Esophagus muscularis mucosa (tissue), 4 donors: ENCODE data around the gene CCK. TPM values are rescaled to one million over a fixed set of nuclear protein-coding genes. Genes with fewer than 3 reads are reported as not detected.
A peak's percentile ranks its signal among the peaks of the same experiment; 100 is the strongest.

Experiments used
- DNase-seq: peaks from one replicate; pipeline ENCODE4 v3.0.0-alpha.2; 2017; ENCODE audit errors: extremely low spot score
- H3K27ac ChIP-seq, 4 donors: fragments of 200-600 bp; sonication (generic); replicated peaks in 1 of 4; 1 replicate in 3 of 4; 2 replicates in 1 of 4; pipeline ENCODE4 v1.5.1; 2016 to 2019; ENCODE audit warnings: mild to moderate bottlenecking in 1 of 4
- H3K27me3 ChIP-seq, 4 donors: fragments of 200-600 bp; sonication (generic); one replicate each; pipeline versions ENCODE4 v1.5.1 to v1.6.0; 2016 to 2019
- H3K36me3 ChIP-seq, 4 donors: fragments of 200-600 bp; sonication (generic); one replicate each; pipeline ENCODE4 v1.5.1; 2016 to 2019
- H3K4me1 ChIP-seq, 4 donors: fragments of 200-600 bp; sonication (generic); one replicate each; pipeline ENCODE4 v1.5.1; 2016 to 2019
- H3K4me3 ChIP-seq, 4 donors: fragments of 200-600 bp; sonication (generic); 1 replicate in 2 of 4; 2 replicates in 2 of 4; pipeline ENCODE4 v1.5.1; 2016 to 2019; ENCODE audit warnings: mild to moderate bottlenecking in 4 of 4, moderate library complexity in 1 of 4
- H3K9me3 ChIP-seq, 4 donors: fragments of 200-600 bp; sonication (generic); 1 replicate in 3 of 4; 2 replicates in 1 of 4; pipeline ENCODE4 v1.5.1; 2016 to 2019
- CTCF ChIP-seq, 3 experiments: fragments of 200-600 bp in 2 of 3; fragments of 450-650 bp in 1 of 3; sonication (generic) in 2 of 3; IDR thresholded peaks; one replicate each; pipeline ENCODE4 v1.5.1; 2017 to 2019; ENCODE audit warnings: antibody characterized with exemption in 3 of 3, mild to moderate bottlenecking in 2 of 3, moderate library complexity in 1 of 3
- EP300 ChIP-seq: sonication (generic); formaldehyde crosslinking; IDR thresholded peaks from one replicate; pipeline ENCODE4 v1.6.1; 2017; ENCODE audit warnings: antibody characterized with exemption
- POLR2A ChIP-seq: fragments of 450-650 bp; IDR thresholded peaks from one replicate; pipeline ENCODE4 v1.6.1; 2017; ENCODE audit warnings: antibody characterized with exemption, moderate library complexity, mild to moderate bottlenecking, low read depth
- POLR2AphosphoS5 ChIP-seq, 2 donors: sonication (generic); formaldehyde crosslinking; IDR thresholded peaks; one replicate each; pipeline ENCODE4 v1.6.1; 2017; ENCODE audit warnings: antibody characterized with exemption in 2 of 2
- WGBS: methylation state at CpG from one replicate; pipeline ENCODE4 v1.1.5; 2018; 5-methylcytosine and 5-hydroxymethylcytosine counted together
- intact Hi-C: fragments of 100-400 bp; cut with DNase I; formaldehyde crosslinking; loops from one replicate; pipeline ENCODE4 v1.15.1; 2023
- total RNA-seq, 4 donors: library from RNA; depleted of rRNA; stranded (reverse); fragments of >200 nt; gene quantifications; one replicate each; pipeline versions ENCODE4 v1.1.0 to v1.2.1, GENCODE V29; 2016

Gene CCK
- 10 to 100 TPM in 1 of 4 donors, 1 to 10 TPM in 3; 2.2 to 15.1 (median 4.6) TPM for total RNA-seq

DNA sequence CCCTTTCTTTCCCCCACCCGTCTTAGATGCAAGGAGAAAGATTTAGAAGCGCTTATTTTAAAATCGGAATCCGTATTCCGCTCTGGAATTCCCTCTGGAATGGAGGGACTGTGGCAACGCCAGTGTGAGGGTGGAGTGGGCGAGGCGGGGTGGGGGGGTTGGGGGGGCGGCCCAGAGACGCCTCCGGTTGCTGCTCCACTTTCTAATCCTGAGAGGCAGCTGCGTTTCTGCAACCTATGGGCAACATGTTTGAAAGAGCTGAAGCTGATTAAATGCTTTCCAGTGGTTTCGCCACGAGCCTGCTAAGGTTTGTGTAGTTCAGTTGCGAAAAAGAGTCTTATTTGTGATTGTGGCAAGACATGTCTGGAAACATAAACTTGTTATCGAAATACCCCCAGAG is at the start of gene CCK:
Gene CCK (minus strand): TSS at position 101 of the 400 bp plus-strand sequence. CDS start 2,555 bp downstream, outside the sequence.
- Histone ChIP-seq H3K36me3 (no peaks in the 10 kb centered on the region), H3K4me3 (peak within 1 kb of the TSS; percentile 15 to 31 (median 24)), H3K27me3 (peaks cover 4 to 90% (median 31%) of the 10 kb centered on the region in 4 donors), H3K27ac (no peak within 1 kb of the TSS), H3K4me1 (peaks cover 14 to 30% (median 27%) of the 10 kb centered on the region in 4 donors), H3K9me3 (peaks cover 0 to 3% (median 0%) of the 10 kb centered on the region in 4 donors)
- intact Hi-C loops, result no loop called here
- TF ChIP-seq POLR2AphosphoS5 (IDR thresholded peaks at IDR 0.05) (no peak), EP300 (no peak), CTCF (IDR thresholded peaks at IDR 0.05) (no peak), POLR2A (no peak)
- WGBS, result 43% methylated on average over 15 of the region's 16 CpGs
- no peak for DNase-seq

DNA sequence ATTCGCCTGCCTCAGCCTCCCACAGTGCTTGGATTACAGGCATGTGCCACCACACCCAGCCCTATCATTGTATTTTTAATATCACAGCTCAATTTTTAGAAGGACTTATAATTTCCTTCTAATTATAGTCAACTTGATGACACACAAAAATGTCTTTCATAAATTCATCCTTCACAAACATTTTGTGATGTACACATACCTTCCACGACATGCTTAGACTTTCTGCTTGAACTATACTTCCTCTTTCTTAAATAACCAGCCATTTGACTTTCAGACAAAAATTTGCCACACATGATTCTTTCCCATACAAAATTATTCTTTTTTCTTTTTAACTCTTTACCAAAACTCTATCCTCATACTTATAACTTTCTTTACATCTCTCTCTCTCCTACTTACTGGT is 48.4 kb upstream of the CCK start:
- no peak for TF ChIP-seq EP300
- no peak for TF ChIP-seq CTCF (IDR thresholded peaks at IDR 0.05)
- TF ChIP-seq POLR2A, result no peak
- TF ChIP-seq POLR2AphosphoS5 (IDR thresholded peaks at IDR 0.05), result no peak
- Histone ChIP-seq H3K36me3 (no peaks in the 10 kb centered on the region), H3K4me1 (no peaks in the 10 kb centered on the region), H3K9me3 (peaks cover 0 to 23% (median 13%) of the 10 kb centered on the region in 4 donors), H3K4me3 (no peak overlapping the region), H3K27me3 (no peaks in the 10 kb centered on the region), H3K27ac (no peak overlapping the region)
- WGBS, result 51% methylated on average over 2 of the region's 2 CpGs
- intact Hi-C loops, result no loop called here
- no peak for DNase-seq

GRCh38 chr3:42308651-42309050 is 42.7 kb upstream of the CCK start:
- peak; percentile 82 for DNase-seq
- 81% methylated on average over 1 of the region's 1 CpG for WGBS
- Histone ChIP-seq H3K4me3 (no peak overlapping the region), H3K4me1 (no peaks in the 10 kb centered on the region), H3K27ac (no peak overlapping the region), H3K27me3 (no peaks in the 10 kb centered on the region), H3K36me3 (no peaks in the 10 kb centered on the region), H3K9me3 (no peaks in the 10 kb centered on the region)
- no peak for TF ChIP-seq POLR2A
- TF ChIP-seq CTCF (IDR thresholded peaks at IDR 0.05), result no peak
- TF ChIP-seq POLR2AphosphoS5 (IDR thresholded peaks at IDR 0.05), result no peak
- TF ChIP-seq EP300, result no peak
- intact Hi-C loops, result no loop called here

- Histone ChIP-seq H3K36me3 (no peaks in the 10 kb centered on the region), H3K9me3 (no peaks in the 10 kb centered on the region), H3K4me1 (no peaks in the 10 kb centered on the region), H3K4me3 (no peak overlapping the region), H3K27me3 (no peaks in the 10 kb centered on the region), H3K27ac (no peak overlapping the region)
- no peak for TF ChIP-seq POLR2AphosphoS5 (IDR thresholded peaks at IDR 0.05)
- no peak for TF ChIP-seq POLR2A
- no peak for TF ChIP-seq CTCF (IDR thresholded peaks at IDR 0.05)
- no peak for TF ChIP-seq EP300
- 58% methylated on average over 2 of the region's 2 CpGs for WGBS
- intact Hi-C loops, result no loop called here
- DNase-seq, result peak; percentile 24
These were observed 40.5 kb upstream of the CCK start for GRCh38 chr3:42306499-42306898.
